ENCODE results near the gene CFAP92.

GRCh38 chr3:129032716-129033115 is 38.8 kb upstream of the CFAP92 start:
- TF ChIP-seq CTCF (IDR thresholded peaks at IDR 0.05 in 8 of 11, conservative IDR thresholded peaks at IDR 0.05 in 3 of 11) (no peak), POLR2AphosphoS5 (IDR thresholded peaks at IDR 0.05) (peak in 1 of 3 donors; percentile 4), POLR2A (IDR thresholded peaks at IDR 0.05) (no peak)

Data from spleen (tissue), 7 donors.